Body of pancreas (tissue), 4 donors: ENCODE data around the gene NINL.

ENCODE experiments used
- POLR2A ChIP-seq, 3 donors: fragments of 450-650 bp; IDR thresholded peaks; one replicate each; pipeline ENCODE4 v1.6.1; 2016; ENCODE audit warnings: antibody characterized with exemption in 3 of 3, mild to moderate bottlenecking in 2 of 3
- TF ChIP-seq, protein P1 (sequence below), 7 experiments: fragments of 450-650 bp in 4 of 7; fragments of 200-600 bp in 3 of 7; sonication (generic) in 3 of 7; IDR thresholded peaks; one replicate each; pipeline ENCODE4 v1.5.1; 2016 to 2019; ENCODE audit warnings: antibody characterized with exemption in 7 of 7

DNA sequence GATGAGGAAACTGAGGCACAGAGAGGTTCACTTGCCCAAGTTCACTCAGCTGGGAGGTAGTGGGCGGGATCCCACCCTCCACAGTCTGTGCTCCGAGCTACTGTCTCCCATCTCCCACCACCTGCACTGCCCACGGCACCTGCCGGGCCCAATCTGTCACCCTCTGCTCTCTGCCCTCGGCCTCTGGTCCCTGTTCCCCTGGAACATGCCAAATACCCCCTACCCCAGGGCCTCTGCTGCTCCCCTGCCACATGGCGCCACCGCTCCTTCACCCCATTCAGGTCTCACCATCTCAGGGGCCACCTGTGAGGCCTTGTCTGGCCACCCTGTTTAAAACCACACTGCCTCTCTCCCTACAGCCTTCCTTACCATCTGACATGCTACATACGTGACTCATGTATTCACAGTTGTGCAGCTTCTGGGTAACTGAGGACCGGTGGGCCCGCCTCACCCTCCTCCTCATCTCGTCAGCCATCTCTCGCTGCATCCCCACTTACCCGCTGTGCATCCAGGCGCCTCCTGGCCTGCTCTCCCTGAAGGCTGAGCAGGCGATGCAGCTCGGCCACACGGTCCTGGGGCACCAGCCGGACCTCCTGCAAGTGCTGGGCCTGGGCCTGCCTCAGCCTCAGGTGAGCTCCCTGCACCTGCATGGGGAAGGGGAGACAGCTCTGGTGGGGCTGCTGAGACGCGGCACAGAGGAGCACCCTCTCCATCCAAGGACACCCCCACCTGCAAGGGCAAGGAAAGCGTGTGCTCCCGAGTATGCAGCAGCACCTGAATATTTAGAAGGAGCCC, 127.2 kb downstream of the NINL start:
- TF ChIP-seq, protein P1, sequence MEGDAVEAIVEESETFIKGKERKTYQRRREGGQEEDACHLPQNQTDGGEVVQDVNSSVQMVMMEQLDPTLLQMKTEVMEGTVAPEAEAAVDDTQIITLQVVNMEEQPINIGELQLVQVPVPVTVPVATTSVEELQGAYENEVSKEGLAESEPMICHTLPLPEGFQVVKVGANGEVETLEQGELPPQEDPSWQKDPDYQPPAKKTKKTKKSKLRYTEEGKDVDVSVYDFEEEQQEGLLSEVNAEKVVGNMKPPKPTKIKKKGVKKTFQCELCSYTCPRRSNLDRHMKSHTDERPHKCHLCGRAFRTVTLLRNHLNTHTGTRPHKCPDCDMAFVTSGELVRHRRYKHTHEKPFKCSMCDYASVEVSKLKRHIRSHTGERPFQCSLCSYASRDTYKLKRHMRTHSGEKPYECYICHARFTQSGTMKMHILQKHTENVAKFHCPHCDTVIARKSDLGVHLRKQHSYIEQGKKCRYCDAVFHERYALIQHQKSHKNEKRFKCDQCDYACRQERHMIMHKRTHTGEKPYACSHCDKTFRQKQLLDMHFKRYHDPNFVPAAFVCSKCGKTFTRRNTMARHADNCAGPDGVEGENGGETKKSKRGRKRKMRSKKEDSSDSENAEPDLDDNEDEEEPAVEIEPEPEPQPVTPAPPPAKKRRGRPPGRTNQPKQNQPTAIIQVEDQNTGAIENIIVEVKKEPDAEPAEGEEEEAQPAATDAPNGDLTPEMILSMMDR (IDR thresholded peaks at IDR 0.05): no peak
- no peak for TF ChIP-seq POLR2A (IDR thresholded peaks at IDR 0.05)
